Measurements from ENCODE around the gene CLEC2D. TPM values are rescaled to one million over a fixed set of nuclear protein-coding genes. Genes with fewer than 3 reads are reported as not detected.
"Not testable (repeated sequence)": the region's sequence is repeated elsewhere in the genome, so short reads cannot be mapped to it uniquely, and the experiment has no call there.

CLEC2D gene
- total RNA-seq, 1 donor from 2014 or later: 12.9 TPM

DNA sequence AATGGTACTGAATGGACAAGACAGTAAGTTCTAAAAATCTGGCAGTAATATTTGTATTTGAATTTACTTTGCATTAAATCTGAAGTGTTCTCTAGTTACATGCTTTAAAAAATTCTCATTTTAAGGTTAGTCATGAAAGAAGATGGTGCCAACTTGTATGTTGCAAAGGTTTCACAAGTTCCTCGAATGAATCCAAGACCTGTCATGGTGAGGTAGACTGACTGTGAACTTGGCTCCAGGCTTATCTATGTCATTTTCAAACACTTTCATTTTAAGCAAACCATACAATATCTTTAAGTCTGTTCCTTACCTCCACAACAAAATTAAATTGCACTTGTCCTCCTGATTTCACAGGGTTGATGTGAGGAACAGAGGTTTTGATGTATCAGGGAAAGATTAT lies 23.4 kb downstream of the CLEC2D start:
- DNase-seq: no peak
- Histone ChIP-seq H3K36me3 (peaks cover 17% of the 10 kb centered on the region), H3K4me1 (no peaks in the 10 kb centered on the region), H3K9me3 (no peaks in the 10 kb centered on the region), H3K27ac (no peak overlapping the region), H3K27me3 (no peaks in the 10 kb centered on the region), H3K4me3 (no peak overlapping the region)
- no peak for ATAC-seq
- TF ChIP-seq, protein P1, sequence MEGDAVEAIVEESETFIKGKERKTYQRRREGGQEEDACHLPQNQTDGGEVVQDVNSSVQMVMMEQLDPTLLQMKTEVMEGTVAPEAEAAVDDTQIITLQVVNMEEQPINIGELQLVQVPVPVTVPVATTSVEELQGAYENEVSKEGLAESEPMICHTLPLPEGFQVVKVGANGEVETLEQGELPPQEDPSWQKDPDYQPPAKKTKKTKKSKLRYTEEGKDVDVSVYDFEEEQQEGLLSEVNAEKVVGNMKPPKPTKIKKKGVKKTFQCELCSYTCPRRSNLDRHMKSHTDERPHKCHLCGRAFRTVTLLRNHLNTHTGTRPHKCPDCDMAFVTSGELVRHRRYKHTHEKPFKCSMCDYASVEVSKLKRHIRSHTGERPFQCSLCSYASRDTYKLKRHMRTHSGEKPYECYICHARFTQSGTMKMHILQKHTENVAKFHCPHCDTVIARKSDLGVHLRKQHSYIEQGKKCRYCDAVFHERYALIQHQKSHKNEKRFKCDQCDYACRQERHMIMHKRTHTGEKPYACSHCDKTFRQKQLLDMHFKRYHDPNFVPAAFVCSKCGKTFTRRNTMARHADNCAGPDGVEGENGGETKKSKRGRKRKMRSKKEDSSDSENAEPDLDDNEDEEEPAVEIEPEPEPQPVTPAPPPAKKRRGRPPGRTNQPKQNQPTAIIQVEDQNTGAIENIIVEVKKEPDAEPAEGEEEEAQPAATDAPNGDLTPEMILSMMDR (IDR thresholded peaks at IDR 0.05): no peak
- intact Hi-C loops (cut with DNase I): no loop called here

DNA sequence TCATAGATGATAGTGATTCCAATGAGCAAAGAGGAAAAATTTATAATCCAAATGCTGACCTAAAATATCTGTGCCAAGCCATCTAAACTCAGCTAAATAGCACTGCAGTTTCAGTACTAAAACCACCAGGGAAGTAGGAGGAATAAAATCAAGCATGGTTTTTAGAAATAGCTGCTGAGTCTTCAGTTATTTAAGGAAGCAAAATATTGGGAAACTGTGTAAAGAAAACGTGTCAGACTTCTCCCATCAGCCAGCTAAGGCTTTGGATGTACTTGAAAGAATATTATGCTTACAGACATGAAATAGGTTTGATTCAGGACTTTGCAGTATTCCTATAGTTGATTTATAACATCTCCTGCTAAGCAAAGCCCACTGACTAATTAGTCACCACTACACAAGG lies 24.7 kb downstream of the CLEC2D start:
- peaks cover 6% of the 10 kb centered on the region for H3K36me3 ChIP-seq
- H3K27me3 ChIP-seq: no peaks in the 10 kb centered on the region
- intact Hi-C loops (cut with DNase I): no loop called here
- TF ChIP-seq, protein P1 (IDR thresholded peaks at IDR 0.05): no peak
- H3K27ac ChIP-seq: no peak overlapping the region
- H3K4me1 ChIP-seq: peaks cover 5% of the 10 kb centered on the region
- DNase-seq (no peak), ATAC-seq (peak; percentile 46)
- H3K9me3 ChIP-seq: no peaks in the 10 kb centered on the region
- H3K4me3 ChIP-seq: no peak overlapping the region

DNA sequence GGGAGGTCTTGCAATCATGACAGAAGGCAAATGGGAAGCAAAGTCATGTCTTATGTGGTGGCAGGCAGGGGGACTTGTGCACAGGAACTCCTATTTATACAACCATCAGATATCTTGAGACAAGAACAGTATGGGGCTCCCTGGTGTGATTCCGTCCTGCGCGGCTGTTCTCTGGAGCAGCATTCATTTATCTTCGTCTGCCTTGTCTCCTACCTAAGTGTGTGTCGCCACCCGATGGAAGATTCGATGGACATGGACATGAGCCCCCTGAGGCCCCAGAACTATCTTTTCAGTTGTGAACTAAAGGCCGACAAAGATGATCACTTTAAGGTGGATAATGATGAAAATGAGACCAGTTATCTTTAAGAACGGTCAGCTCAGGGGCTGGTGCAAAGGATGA lies 25.6 kb downstream of the CLEC2D start:
- H3K9me3 ChIP-seq: not testable (repeated sequence)

DNA sequence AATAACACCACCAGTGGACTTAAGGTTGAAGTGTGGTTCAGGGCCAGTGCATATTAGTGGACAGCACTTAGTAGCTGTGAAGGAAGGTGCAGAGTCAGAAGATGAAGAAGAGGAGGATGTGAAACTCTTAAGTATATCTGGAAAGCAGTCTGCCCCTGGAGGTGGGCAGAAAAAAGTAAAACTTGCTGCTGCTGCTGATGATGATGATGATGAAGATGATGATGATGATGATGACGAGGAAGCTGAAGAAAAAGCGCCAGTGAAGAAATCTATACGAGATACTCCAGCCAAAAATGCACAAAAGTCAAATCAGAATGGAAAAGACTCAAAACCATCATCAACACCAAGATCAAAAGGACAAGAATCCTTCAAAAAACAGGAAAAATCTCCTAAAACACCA lies 26.1 kb downstream of the CLEC2D start:
- not testable (repeated sequence) for ATAC-seq
- H3K4me1 ChIP-seq: peaks cover 17% of the 10 kb centered on the region

More for the DNA sequence above, 25.6 kb downstream of the CLEC2D start:
- peaks cover 14% of the 10 kb centered on the region for H3K4me1 ChIP-seq
- H3K27ac ChIP-seq; H3K4me3 ChIP-seq; H3K36me3 ChIP-seq; ATAC-seq; H3K27me3 ChIP-seq; DNase-seq; intact Hi-C loops (cut with DNase I): not testable (repeated sequence)

DNA sequence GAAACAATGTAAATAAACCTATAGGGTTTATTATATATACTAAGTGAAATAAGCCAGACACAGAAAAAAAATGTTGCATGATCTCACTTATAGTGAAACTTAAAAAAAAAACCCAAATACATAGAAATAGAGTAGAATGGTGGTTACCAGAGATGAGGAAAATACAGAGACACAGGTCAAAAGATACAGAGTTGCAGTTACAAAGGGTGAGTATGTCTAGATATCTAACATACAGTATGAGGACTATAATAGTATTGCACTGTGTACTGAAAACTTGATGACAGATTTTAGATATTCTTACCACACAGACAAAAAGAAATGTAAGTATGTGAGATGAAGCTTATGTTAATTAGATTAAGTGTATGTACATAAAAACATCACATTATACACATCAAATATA lies 28.1 kb downstream of the CLEC2D start:
- Histone ChIP-seq H3K4me3 (no peak overlapping the region), H3K36me3 (no peaks in the 10 kb centered on the region), H3K9me3 (no peaks in the 10 kb centered on the region), H3K4me1 (peaks cover 17% of the 10 kb centered on the region), H3K27me3 (no peaks in the 10 kb centered on the region), H3K27ac (no peak overlapping the region)
- DNase-seq (no peak), ATAC-seq (no peak)
- intact Hi-C loops (cut with DNase I): no loop called here
- TF ChIP-seq, protein P1 (IDR thresholded peaks at IDR 0.05): no peak

More for the DNA sequence above, 26.1 kb downstream of the CLEC2D start:
- H3K9me3 ChIP-seq; H3K4me3 ChIP-seq; H3K27ac ChIP-seq; H3K36me3 ChIP-seq; intact Hi-C loops (cut with DNase I); DNase-seq; H3K27me3 ChIP-seq: not testable (repeated sequence)

DNA sequence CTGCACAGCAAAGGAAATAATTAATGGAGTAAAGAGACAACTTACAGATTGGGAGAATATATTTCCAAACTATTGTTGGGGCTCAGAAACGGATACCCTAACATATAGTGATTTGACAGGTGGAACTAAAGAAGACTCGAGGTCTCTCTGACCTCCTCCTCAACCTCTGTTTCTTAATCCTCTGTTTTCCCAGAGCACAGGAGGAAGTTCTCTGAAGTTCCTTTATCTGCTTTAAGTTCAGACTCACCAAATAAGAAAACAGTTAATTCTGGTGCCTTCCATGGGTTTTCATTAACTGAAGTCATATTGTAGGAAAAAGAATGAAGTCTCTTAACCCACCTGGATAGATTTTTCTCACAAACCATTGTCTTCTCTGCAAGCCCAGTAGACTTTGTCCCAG lies 29.2 kb downstream of the CLEC2D start:
- Histone ChIP-seq H3K4me1 (peaks cover 17% of the 10 kb centered on the region), H3K27ac (no peak overlapping the region), H3K9me3 (no peaks in the 10 kb centered on the region), H3K4me3 (no peak overlapping the region), H3K36me3 (no peaks in the 10 kb centered on the region), H3K27me3 (no peaks in the 10 kb centered on the region)
- TF ChIP-seq, protein P1 (IDR thresholded peaks at IDR 0.05): no peak
- ATAC-seq (no peak), DNase-seq (no peak)
- intact Hi-C loops (cut with DNase I): no loop called here

DNA sequence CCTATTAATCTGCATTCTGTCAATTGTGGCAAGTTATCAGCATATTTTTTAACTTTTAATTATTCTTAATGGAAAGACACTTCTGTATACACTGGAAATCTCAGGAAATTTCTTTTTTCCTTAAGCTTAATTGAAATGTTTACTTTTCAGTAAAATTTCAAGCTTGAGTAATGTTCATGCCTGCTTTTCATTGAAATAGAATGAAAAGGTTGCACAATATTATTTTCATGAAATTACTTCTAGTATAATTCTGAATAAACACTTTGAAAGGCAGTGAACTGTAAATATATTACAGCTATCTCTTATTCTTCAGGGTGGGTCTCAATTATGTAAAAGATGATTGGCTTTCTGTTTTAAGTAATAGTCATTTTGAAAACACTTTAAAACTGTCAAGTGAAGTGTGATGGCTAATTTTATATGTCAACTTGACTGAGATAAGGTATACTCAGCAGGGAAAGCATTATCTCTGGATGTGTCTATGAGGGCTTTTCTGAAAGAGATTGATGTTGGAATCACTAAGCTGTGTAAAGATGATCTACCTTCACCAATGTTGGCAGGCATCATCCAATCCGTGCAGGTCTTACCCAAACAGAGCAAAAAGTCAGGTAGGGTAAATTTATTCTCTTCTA lies 29.9 kb downstream of the CLEC2D start:
- ATAC-seq: no peak
- peaks cover 17% of the 10 kb centered on the region for H3K4me1 ChIP-seq
- H3K27ac ChIP-seq: no peak overlapping the region
- H3K4me3 ChIP-seq: no peak overlapping the region
- intact Hi-C loops (cut with DNase I): no loop called here
- H3K9me3 ChIP-seq: no peaks in the 10 kb centered on the region
- no peaks in the 10 kb centered on the region for H3K36me3 ChIP-seq
- H3K27me3 ChIP-seq: no peaks in the 10 kb centered on the region
- TF ChIP-seq, protein P1 (IDR thresholded peaks at IDR 0.05): no peak
- no peak for DNase-seq

Measured in upper lobe of right lung (tissue), 1 donor.